Stomach (tissue), 19 donors: ENCODE data around the gene FAM47A. TPM values are rescaled to one million over a fixed set of nuclear protein-coding genes. Genes with fewer than 3 reads are reported as not detected.

Experiments
- DNase-seq, 2 donors: peaks; one replicate each; pipeline versions ENCODE4 v3.0.0 to v3.0.0-alpha.2; 2013 to 2019
- H3K27ac ChIP-seq, 5 donors: fragments of 200-600 bp in 4 of 5; sonication (generic) in 4 of 5; one replicate each; pipeline ENCODE4 v1.5.1; 2013 to 2019; ENCODE audit warnings: mild to moderate bottlenecking in 1 of 5, moderate library complexity in 1 of 5
- H3K27me3 ChIP-seq, 3 donors: fragments of 200-600 bp; sonication (generic); one replicate each; pipeline ENCODE4 v1.5.1; 2017 to 2019; ENCODE audit warnings: mixed run types in 1 of 3
- H3K36me3 ChIP-seq, 4 donors: fragments of 200-600 bp; sonication (generic); 1 replicate in 3 of 4; 2 replicates in 1 of 4; pipeline ENCODE4 v1.5.1; 2016 to 2019
- H3K4me1 ChIP-seq, 4 donors: fragments of 200-600 bp; sonication (generic); one replicate each; pipeline ENCODE4 v1.5.1; 2016 to 2019
- H3K4me3 ChIP-seq, 4 donors: fragments of 200-600 bp; sonication (generic) in 3 of 4; one replicate each; pipeline ENCODE4 v1.5.1; 2016 to 2019; ENCODE audit warnings: mild to moderate bottlenecking in 1 of 4
- H3K9me3 ChIP-seq, 4 donors: fragments of 200-600 bp; sonication (generic); one replicate each; pipeline ENCODE4 v1.5.1; 2016 to 2019
- CTCF ChIP-seq, 7 experiments: fragments of 450-650 bp in 4 of 7; fragments of 200-600 bp in 3 of 7; sonication (generic) in 3 of 7; IDR thresholded peaks; one replicate each; pipeline ENCODE4 v1.5.1; 2016 to 2019; ENCODE audit warnings: antibody characterized with exemption in 7 of 7, control low read depth in 2 of 7, mild to moderate bottlenecking in 1 of 7
- EP300 ChIP-seq: sonication (generic); formaldehyde crosslinking; IDR thresholded peaks from one replicate; pipeline ENCODE4 v1.6.1; 2017; ENCODE audit warnings: antibody characterized with exemption
- POLR2A ChIP-seq, 4 donors: fragments of 450-650 bp; IDR thresholded peaks; one replicate each; pipeline ENCODE4 v1.6.1; 2016; ENCODE audit warnings: antibody characterized with exemption in 4 of 4, control low read depth in 2 of 4, mild to moderate bottlenecking in 1 of 4, moderate library complexity in 1 of 4
- POLR2AphosphoS5 ChIP-seq, 3 donors: sonication (generic); formaldehyde crosslinking; IDR thresholded peaks; one replicate each; pipeline ENCODE4 v1.6.1; 2016; ENCODE audit warnings: antibody characterized with exemption in 3 of 3
- WGBS, 5 donors: extraction: QIAGEN DNeasy Blood & Tissue Kit in 3 of 5; methylation state at CpG; one replicate each; pipeline versions ENCODE4 v1.1.5 to v1.1.7; 2013 to 2018; 5-methylcytosine and 5-hydroxymethylcytosine counted together
- intact Hi-C: fragments of 100-400 bp; cut with DNase I; formaldehyde crosslinking; loops from one replicate; pipeline ENCODE4 v1.15.1; 2023; ENCODE audit warnings: low total_unique reads
- long read RNA-seq, 10 donors: transcript quantifications; one replicate each; lab custom pipeline, GENCODE V29; 2026
- polyA plus RNA-seq, 3 donors: library from polyadenylated mRNA; stranded (reverse); fragments of 200-250 nt; gene quantifications; one replicate each; pipeline ENCODE4 v1.2.3, GENCODE V29; 2013
- total RNA-seq, 5 donors: library from RNA; depleted of rRNA; stranded (reverse); fragments of >200 nt; gene quantifications; one replicate each; pipeline versions ENCODE4 v1.1.0 to v1.2.3, GENCODE V29; 2014 to 2016
- donor health status: healthy with polysubstance abuse.
- donor health status: Bipolar disorder and iron deficiency.
- donor health status: healthy.

The FAM47A gene
- not detected for total RNA-seq
- not detected for polyA plus RNA-seq
- long read RNA-seq, donor 1 = 0 reads
- long read RNA-seq, donor 2 = 0 reads
- long read RNA-seq, donor 3 = 0 reads
- long read RNA-seq, donor 4 = 0 reads
- long read RNA-seq, donor 5 = 0 reads
- long read RNA-seq, donor 6 = 0 reads
- long read RNA-seq, donor 7 = 0 reads
- long read RNA-seq, donor 8 = 0 reads
- long read RNA-seq, donor 9 = 0 reads
- long read RNA-seq, donor 10 = 0 reads

DNA sequence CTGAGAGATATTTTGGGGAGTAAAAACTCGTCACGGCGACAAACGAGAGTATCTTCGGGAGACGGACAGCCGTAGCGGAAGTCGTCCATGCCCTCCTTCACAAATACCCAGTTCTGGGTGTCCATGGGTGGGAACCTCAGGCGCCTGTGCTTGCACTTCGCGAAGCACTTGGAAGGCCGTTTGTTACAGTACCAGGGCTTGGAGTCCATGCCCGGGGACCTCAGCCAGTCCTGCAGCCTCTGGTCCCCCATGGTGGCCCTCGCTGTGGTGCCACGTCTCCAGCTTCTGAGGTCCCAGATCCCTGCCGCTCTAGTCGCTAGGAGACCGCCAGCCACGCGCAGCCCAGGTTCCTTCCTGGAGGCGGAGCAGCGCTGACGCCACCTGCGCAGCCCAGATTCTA lies at the start of gene FAM47A:
Gene FAM47A (minus strand): TSS at position 287 of the 400 bp plus-strand sequence. CDS start 36 bp downstream, at position 251.
- H3K9me3 ChIP-seq = peaks cover 0 to 9% (median 2%) of the 10 kb centered on the region in 4 donors
- WGBS, 5 donors = 85 to 94% (median 91%) methylated on average over 20 to 25 of the region's 25 CpGs
- intact Hi-C loops = no loop called here
- no peak for DNase-seq
- TF ChIP-seq POLR2AphosphoS5 (IDR thresholded peaks at IDR 0.05) (no peak), CTCF (IDR thresholded peaks at IDR 0.05) (no peak), POLR2A (IDR thresholded peaks at IDR 0.05) (no peak), EP300 (no peak)
- H3K27me3 ChIP-seq = no peaks in the 10 kb centered on the region
- no peak within 1 kb of the TSS for H3K27ac ChIP-seq
- H3K4me1 ChIP-seq = no peaks in the 10 kb centered on the region
- no peaks in the 10 kb centered on the region for H3K36me3 ChIP-seq
- no peak within 1 kb of the TSS for H3K4me3 ChIP-seq

DNA sequence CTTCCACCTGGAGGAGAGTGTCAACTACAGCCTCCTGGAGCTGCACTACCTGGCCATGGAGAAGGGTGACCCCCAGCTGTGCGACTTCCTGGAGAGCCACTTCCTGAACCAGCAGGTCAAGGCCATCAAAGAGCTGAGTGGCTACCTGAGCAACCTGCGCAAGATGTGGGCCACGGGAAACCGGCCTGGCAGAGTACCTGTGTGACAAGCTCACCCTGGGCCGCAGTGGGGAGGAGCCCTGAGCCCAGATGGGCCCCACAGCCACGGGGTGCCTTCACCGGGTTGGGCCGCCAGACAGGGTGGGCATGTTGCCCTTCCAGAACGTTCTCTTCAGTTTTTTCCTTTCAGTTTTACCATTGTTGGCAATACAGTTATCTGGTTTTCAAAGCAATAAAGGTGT lies 15.2 kb upstream of the FAM47A start:
- no peaks in the 10 kb centered on the region for H3K9me3 ChIP-seq
- no peaks in the 10 kb centered on the region for H3K27me3 ChIP-seq
- no peaks in the 10 kb centered on the region for H3K36me3 ChIP-seq
- TF ChIP-seq CTCF (IDR thresholded peaks at IDR 0.05) (no peak), EP300 (no peak), POLR2AphosphoS5 (IDR thresholded peaks at IDR 0.05) (no peak), POLR2A (IDR thresholded peaks at IDR 0.05) (no peak)
- no peak overlapping the region for H3K4me3 ChIP-seq
- intact Hi-C loops = no loop called here
- H3K27ac ChIP-seq = no peak overlapping the region
- no peak for DNase-seq
- no peaks in the 10 kb centered on the region for H3K4me1 ChIP-seq
- 61 to 86% (median 82%) methylated on average over 3 to 9 of the region's 9 CpGs for WGBS, 5 donors

- intact Hi-C loops = no loop called here
- no peaks in the 10 kb centered on the region for H3K27me3 ChIP-seq
- H3K4me3 ChIP-seq = no peak overlapping the region
- no peaks in the 10 kb centered on the region for H3K4me1 ChIP-seq
- H3K9me3 ChIP-seq = no peaks in the 10 kb centered on the region
- H3K27ac ChIP-seq = no peak overlapping the region
- 75 to 96% (median 91%) methylated on average over 19 to 30 of the region's 30 CpGs for WGBS, 5 donors
- no peak for DNase-seq
- H3K36me3 ChIP-seq = no peaks in the 10 kb centered on the region
- TF ChIP-seq POLR2A (IDR thresholded peaks at IDR 0.05) (no peak), CTCF (IDR thresholded peaks at IDR 0.05) (no peak), POLR2AphosphoS5 (IDR thresholded peaks at IDR 0.05) (no peak), EP300 (no peak)
Measured at GRCh38 chrX:34146906-34147305, 14.8 kb upstream of the FAM47A start.

DNA sequence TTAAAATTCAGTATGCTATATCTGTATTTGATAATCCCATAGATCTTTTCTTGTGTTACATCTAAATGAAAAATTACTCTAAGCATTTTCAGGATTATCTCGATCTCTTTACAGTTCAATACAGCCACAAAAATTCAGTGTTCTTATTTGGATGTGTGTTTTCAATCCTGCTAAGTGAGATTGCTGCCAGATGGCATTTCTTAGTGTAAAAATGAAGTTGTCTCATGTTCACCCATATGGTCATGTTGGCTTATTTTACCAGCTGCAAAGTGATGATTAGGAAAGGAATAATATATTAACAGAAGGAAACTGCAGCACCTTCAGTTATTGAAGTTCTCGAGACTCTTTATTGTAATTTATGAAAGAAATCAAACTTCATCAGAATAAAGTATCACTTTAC lies 12.1 kb upstream of the FAM47A start:
- H3K27ac ChIP-seq = no peak overlapping the region
- no peaks in the 10 kb centered on the region for H3K9me3 ChIP-seq
- no peak for DNase-seq
- no peaks in the 10 kb centered on the region for H3K4me1 ChIP-seq
- no peaks in the 10 kb centered on the region for H3K36me3 ChIP-seq
- no peaks in the 10 kb centered on the region for H3K27me3 ChIP-seq
- 61 to 83% (median 74%) methylated on average over 2 of the region's 2 CpGs for WGBS, 5 donors
- no peak for TF ChIP-seq CTCF (IDR thresholded peaks at IDR 0.05)
- TF ChIP-seq EP300 = no peak
- no peak for TF ChIP-seq POLR2A (IDR thresholded peaks at IDR 0.05)
- no peak for TF ChIP-seq POLR2AphosphoS5 (IDR thresholded peaks at IDR 0.05)
- H3K4me3 ChIP-seq = no peak overlapping the region
- intact Hi-C loops = no loop called here
